PC-9 (cell line): ENCODE results near the gene ATP1B3. TPM values are rescaled to one million over a fixed set of nuclear protein-coding genes. Genes with fewer than 3 reads are reported as not detected.
"Not testable (repeated sequence)": the region's sequence is repeated elsewhere in the genome, so short reads cannot be mapped to it uniquely, and the experiment has no call there.

ENCODE experiments used
- BruUV-seq: library from RNA; stranded (reverse); fragments of 400-500 nt; replicated peaks from 2 replicates; lab custom pipeline; 2021; lab: Mats Ljungman, UMichigan
- CTCF ChIA-PET: fragments of 300-600 bp; sonication (Branson Sonifier 250); formaldehyde crosslinking; loops from one replicate; lab custom pipeline; 2022; ENCODE audit warnings: antibody characterized with exemption; lab: Charles Lee
- POLR2A ChIA-PET: fragments of 300-600 bp; sonication (Branson Sonifier 250); formaldehyde crosslinking; loops from one replicate; lab custom pipeline; 2022; ENCODE audit warnings: antibody characterized with exemption; ENCODE audit not compliant: unreplicated experiment; lab: Charles Lee
- DNase-seq, 2 experiments: peaks; one replicate each; pipeline versions ENCODE4 v3.0.0 to v3.0.0-alpha.2; 2015 to 2022; ENCODE audit warnings: mixed read lengths in 1 of 2
- H2AFZ ChIP-seq: fragments of 200-600 bp; sonication (generic); 2 replicates; pipeline ENCODE4 v1.8.1; 2017; ENCODE audit warnings: antibody characterized with exemption
- H3F3A ChIP-seq: fragments of 200-600 bp; sonication (generic); 2 replicates; pipeline ENCODE4 v1.8.1; 2017; ENCODE audit warnings: antibody characterized with exemption, mild to moderate bottlenecking, low read depth; ENCODE audit not compliant: insufficient read depth
- H3K27ac ChIP-seq: fragments of 200-600 bp; sonication (generic); 2 replicates; pipeline ENCODE4 v1.6.1; 2016; ENCODE audit warnings: mixed run types
- H3K27me3 ChIP-seq: fragments of 200-600 bp; sonication (generic); 2 replicates; pipeline ENCODE4 v1.6.1; 2016; ENCODE audit warnings: low read depth, mixed run types; ENCODE audit not compliant: insufficient read depth
- H3K36me3 ChIP-seq: fragments of 200-600 bp; sonication (generic); 2 replicates; pipeline ENCODE4 v1.6.1; 2016; ENCODE audit warnings: low read depth, mixed run types
- H3K4me1 ChIP-seq: fragments of 200-600 bp; sonication (generic); replicated peaks from 2 replicates; pipeline ENCODE4 v1.6.1; 2016; ENCODE audit warnings: mixed run types; ENCODE audit not compliant: insufficient read depth
- H3K4me2 ChIP-seq: fragments of 200-600 bp; sonication (generic); 2 replicates; pipeline ENCODE4 v1.6.1; 2017; ENCODE audit warnings: mixed run types
- H3K4me3 ChIP-seq: fragments of 200-600 bp; sonication (generic); 2 replicates; pipeline ENCODE4 v1.6.1; 2016; ENCODE audit warnings: mixed run types
- H3K79me2 ChIP-seq: fragments of 200-600 bp; sonication (generic); 2 replicates; pipeline ENCODE4 v1.6.1; 2017; ENCODE audit warnings: low read depth, mixed run types
- H3K9me2 ChIP-seq: fragments of 200-600 bp; sonication (generic); 2 replicates; pipeline ENCODE4 v1.8.1; 2017; ENCODE audit warnings: mild to moderate bottlenecking; ENCODE audit not compliant: insufficient read depth
- H3K9me3 ChIP-seq: fragments of 200-600 bp; sonication (generic); 2 replicates; pipeline ENCODE4 v1.8.1; 2016; ENCODE audit warnings: low read depth; ENCODE audit not compliant: insufficient read depth
- H4K20me1 ChIP-seq: fragments of 200-600 bp; sonication (generic); 2 replicates; pipeline ENCODE4 v1.8.1; 2017; ENCODE audit not compliant: insufficient read depth
- CTCF ChIP-seq: fragments of 200-600 bp; sonication (generic); conservative IDR thresholded peaks from 2 replicates; pipeline ENCODE4 v1.6.1; 2017; ENCODE audit warnings: mixed run types, antibody characterized with exemption, mild to moderate bottlenecking, moderate library complexity
- EZH2 ChIP-seq: fragments of 200-600 bp; sonication (generic); IDR thresholded peaks from 2 replicates; pipeline ENCODE4 v1.8.0; 2017; ENCODE audit warnings: antibody characterized with exemption, low read depth
- intact Hi-C: fragments of 100-400 bp; cut with micrococcal nuclease; formaldehyde crosslinking; loops from one replicate; pipeline ENCODE4 v1.10.0; 2022; ENCODE audit not compliant: unreplicated experiment
- total RNA-seq: library from RNA; stranded (reverse); gene quantifications from 2 replicates; pipeline ENCODE4 v1.2.3, GENCODE V29; 2021

ATP1B3 gene
- total RNA-seq, 1 experiment from 2014 or later = 69.7 TPM

- H3K4me2 ChIP-seq = no peak overlapping the region
- BruUV-seq = no TSS peak
- peaks cover 11% of the 10 kb centered on the region; the same call in 1 of the 2 replicates for H3K36me3 ChIP-seq
- H3K79me2 ChIP-seq = no peaks in the 10 kb centered on the region
- H3K4me3 ChIP-seq = no peak overlapping the region
- intact Hi-C loops = no loop called here
- H3K27me3 ChIP-seq = no peaks in the 10 kb centered on the region
- no peaks in the 10 kb centered on the region for H4K20me1 ChIP-seq
- H2AFZ ChIP-seq = no peak overlapping the region
- no peaks in the 10 kb centered on the region for H3K9me2 ChIP-seq
- ChIA-PET POLR2A (no interaction called here), CTCF (interaction anchor here (0.6 kb wide), 1 partner anchor 527 kb away, joined by 4 read pairs; no protein-coding TSS in a partner anchor)
- no peaks in the 10 kb centered on the region; the same call in 1 of the 2 replicates for H3K9me3 ChIP-seq
- H3K4me1 ChIP-seq = no peaks in the 10 kb centered on the region
- DNase-seq = no peak
- H3K27ac ChIP-seq = no peak overlapping the region
- H3F3A ChIP-seq = no peaks in the 10 kb centered on the region
- TF ChIP-seq CTCF (no peak), EZH2 (no peak)
These were observed 33.0 kb downstream of the ATP1B3 start for GRCh38 chr3:141909408-141909807.

GRCh38 chr3:141909986-141910385, 33.5 kb downstream of the ATP1B3 start:
- H3K4me3 ChIP-seq, H3K79me2 ChIP-seq, H3K9me2 ChIP-seq, H4K20me1 ChIP-seq, H3K4me1 ChIP-seq, H2AFZ ChIP-seq, H3K27ac ChIP-seq, POLR2A ChIA-PET, BruUV-seq, H3K4me2 ChIP-seq, H3K27me3 ChIP-seq, DNase-seq, H3F3A ChIP-seq, H3K9me3 ChIP-seq: not testable (repeated sequence)
- intact Hi-C loops = loop anchor here (10.0 kb wide), 1 partner anchor 595 kb away; no protein-coding TSS in a partner anchor
- peaks cover 11% of the 10 kb centered on the region; the same call in 1 of the 2 replicates for H3K36me3 ChIP-seq
- CTCF ChIA-PET = interaction anchor here (0.6 kb wide), 1 partner anchor 362 kb away, joined by 4 read pairs; no protein-coding TSS in a partner anchor

GRCh38 chr3:141913150-141913811, 36.8 kb downstream of the ATP1B3 start:
- intact Hi-C loops = loop anchor here (1.0 to 10.0 kb wide), 3 partner anchors 175 to 598 kb away; partner anchors contain the start of gene RNF7
- H3K4me2 ChIP-seq = no peak overlapping the region
- H3K27ac ChIP-seq = no peak overlapping the region
- H3K9me3 ChIP-seq = no peaks in the 10 kb centered on the region; the same call in 1 of the 2 replicates
- H4K20me1 ChIP-seq = no peaks in the 10 kb centered on the region
- no peaks in the 10 kb centered on the region; the same call in 1 of the 2 replicates for H3F3A ChIP-seq
- H3K36me3 ChIP-seq = peaks cover 8% of the 10 kb centered on the region; the same call in 1 of the 2 replicates
- TF ChIP-seq CTCF = peak; percentile 81
- no peak for TF ChIP-seq EZH2
- peak; percentile 40 to 48 for DNase-seq
- H3K9me2 ChIP-seq = no peaks in the 10 kb centered on the region
- ChIA-PET CTCF (interaction anchor here (0.5 to 1.1 kb wide), 9 partner anchors 26 to 413 kb away, joined by 3 to 12 read pairs (median 4); no protein-coding TSS in a partner anchor), POLR2A (interaction anchor here (0.7 kb wide), 1 partner anchor 35 kb away, joined by 6 read pairs; no protein-coding TSS in a partner anchor)
- BruUV-seq = no TSS peak
- H3K4me1 ChIP-seq = no peaks in the 10 kb centered on the region
- H3K4me3 ChIP-seq = no peak overlapping the region
- no peaks in the 10 kb centered on the region for H3K79me2 ChIP-seq
- no peaks in the 10 kb centered on the region for H3K27me3 ChIP-seq
- no peak overlapping the region for H2AFZ ChIP-seq
